Cardiac muscle cell (in vitro differentiated cells and primary cell): ENCODE measurements around the gene GRWD1. TPM values are rescaled to one million over a fixed set of nuclear protein-coding genes. Genes with fewer than 3 reads are reported as not detected.

Source experiments
- DNase-seq, 2 donors: peaks; one replicate each; pipeline versions ENCODE4 v3.0.0 to v3.0.0-alpha.2; 2010 to 2017; ENCODE audit warnings: low read depth in 1 of 2, low spot score in 1 of 2
- H3K27ac ChIP-seq: fragments of 200-600 bp; sonication (generic); 2 replicates; pipeline ENCODE4 v1.5.1; 2016
- H3K27me3 ChIP-seq: fragments of 200-600 bp; sonication (generic); 2 replicates; pipeline ENCODE4 v1.6.0; 2016; ENCODE audit warnings: control low read depth
- H3K36me3 ChIP-seq: fragments of 200-600 bp; sonication (generic); 2 replicates; pipeline ENCODE4 v1.5.1; 2016; ENCODE audit warnings: control low read depth
- H3K4me1 ChIP-seq: fragments of 200-600 bp; sonication (generic); 2 replicates; pipeline ENCODE4 v1.8.1; 2017; ENCODE audit warnings: low read depth, mild to moderate bottlenecking, mixed run types
- H3K4me3 ChIP-seq: fragments of 200-600 bp; sonication (generic); 2 replicates; pipeline ENCODE4 v1.5.1; 2016; ENCODE audit warnings: mild to moderate bottlenecking
- H3K9me3 ChIP-seq: fragments of 200-600 bp; sonication (generic); 2 replicates; pipeline ENCODE4 v1.5.1; 2017; ENCODE audit warnings: low read depth, mild to moderate bottlenecking, control low read depth
- polyA plus RNA-seq: library from polyadenylated mRNA; unstranded; fragments of >200 nt; fragmentation: Nextera tagmentation; extraction: Ambion mirVana; gene quantifications from 2 replicates; pipeline ENCODE4 v1.2.1, GENCODE V29; 2016
- total RNA-seq: library from RNA; depleted of rRNA; stranded (reverse); fragments of >200 nt; gene quantifications from 2 replicates; pipeline ENCODE4 v1.2.3, GENCODE V29; 2016
- TF ChIP-seq, protein P1 (sequence below): IDR thresholded peaks from 2 replicates; pipeline ENCODE4 v1.5.1; 2012; ENCODE audit warnings: low read depth, mild to moderate bottlenecking, low read length

The GRWD1 gene
- total and polyA plus RNA-seq, 2 experiments from 2014 or later, result 24.2 to 38.6 TPM

DNA sequence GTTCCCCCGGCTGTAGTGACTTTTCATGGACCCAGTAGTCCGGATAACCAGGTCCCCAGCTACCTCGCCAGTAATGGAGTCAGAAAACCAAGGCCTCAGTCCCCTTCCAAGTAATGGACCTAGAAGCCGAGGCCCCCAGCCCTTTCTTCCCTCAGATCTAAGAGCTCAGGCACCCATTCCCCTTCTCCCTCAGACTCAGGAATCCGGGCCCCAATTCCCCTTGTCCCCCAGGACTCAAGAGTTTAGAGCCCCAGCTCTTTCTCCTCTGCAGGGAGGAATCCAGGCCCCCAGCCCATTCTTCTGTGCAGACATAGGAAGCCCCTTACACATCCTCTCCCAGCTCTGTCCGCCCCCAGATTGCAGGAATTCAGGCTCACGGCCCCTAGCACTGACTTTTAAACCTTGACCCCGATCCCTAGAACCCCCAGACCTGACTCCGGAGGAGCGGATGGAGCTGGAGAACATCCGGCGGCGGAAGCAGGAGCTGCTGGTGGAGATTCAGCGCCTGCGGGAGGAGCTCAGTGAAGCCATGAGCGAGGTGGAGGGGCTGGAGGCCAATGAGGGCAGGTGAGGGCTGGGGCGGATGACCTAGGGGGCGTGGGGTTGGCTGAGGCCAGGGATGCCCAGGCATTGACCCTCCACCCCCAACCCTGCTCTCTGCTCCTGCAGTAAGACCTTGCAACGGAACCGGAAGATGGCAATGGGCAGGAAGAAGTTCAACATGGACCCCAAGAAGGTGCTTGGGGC is 24.3 kb downstream of the GRWD1 start:
- H3K4me1 ChIP-seq, result peaks cover 5% of the 10 kb centered on the region
- DNase-seq, result no peak
- H3K27me3 ChIP-seq, result no peaks in the 10 kb centered on the region
- TF ChIP-seq, protein P1, sequence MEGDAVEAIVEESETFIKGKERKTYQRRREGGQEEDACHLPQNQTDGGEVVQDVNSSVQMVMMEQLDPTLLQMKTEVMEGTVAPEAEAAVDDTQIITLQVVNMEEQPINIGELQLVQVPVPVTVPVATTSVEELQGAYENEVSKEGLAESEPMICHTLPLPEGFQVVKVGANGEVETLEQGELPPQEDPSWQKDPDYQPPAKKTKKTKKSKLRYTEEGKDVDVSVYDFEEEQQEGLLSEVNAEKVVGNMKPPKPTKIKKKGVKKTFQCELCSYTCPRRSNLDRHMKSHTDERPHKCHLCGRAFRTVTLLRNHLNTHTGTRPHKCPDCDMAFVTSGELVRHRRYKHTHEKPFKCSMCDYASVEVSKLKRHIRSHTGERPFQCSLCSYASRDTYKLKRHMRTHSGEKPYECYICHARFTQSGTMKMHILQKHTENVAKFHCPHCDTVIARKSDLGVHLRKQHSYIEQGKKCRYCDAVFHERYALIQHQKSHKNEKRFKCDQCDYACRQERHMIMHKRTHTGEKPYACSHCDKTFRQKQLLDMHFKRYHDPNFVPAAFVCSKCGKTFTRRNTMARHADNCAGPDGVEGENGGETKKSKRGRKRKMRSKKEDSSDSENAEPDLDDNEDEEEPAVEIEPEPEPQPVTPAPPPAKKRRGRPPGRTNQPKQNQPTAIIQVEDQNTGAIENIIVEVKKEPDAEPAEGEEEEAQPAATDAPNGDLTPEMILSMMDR, result no peak
- peak overlapping the region; percentile 99 for H3K27ac ChIP-seq
- peak overlapping the region; percentile 99 for H3K4me3 ChIP-seq
- no peaks in the 10 kb centered on the region for H3K9me3 ChIP-seq
- H3K36me3 ChIP-seq, result peaks cover 42% of the 10 kb centered on the region

DNA sequence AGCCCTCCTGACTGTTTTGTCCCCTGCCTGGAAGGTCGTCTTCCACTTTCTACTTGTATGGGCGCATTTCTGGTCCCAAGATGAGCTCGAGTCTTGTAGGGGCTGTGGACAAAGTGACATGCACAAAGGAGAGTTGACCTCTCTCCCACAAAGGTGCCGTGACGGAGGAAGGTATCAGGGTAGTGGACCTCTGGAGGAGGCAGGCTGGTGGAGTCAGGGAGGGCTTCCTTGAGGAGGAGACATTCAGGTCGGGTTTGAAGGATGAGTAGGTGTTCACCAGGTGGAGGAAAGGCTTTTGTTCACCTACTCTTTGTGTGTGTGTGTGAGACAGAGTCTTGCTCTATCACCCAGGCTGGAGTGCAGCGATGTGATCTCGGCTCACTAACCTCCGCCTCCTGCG is 25.1 kb downstream of the GRWD1 start:
- TF ChIP-seq, protein P1, result no peak
- H3K4me3 ChIP-seq, result no peak overlapping the region
- DNase-seq, result no peak
- H3K36me3 ChIP-seq, result peaks cover 50% of the 10 kb centered on the region
- no peaks in the 10 kb centered on the region for H3K9me3 ChIP-seq
- no peaks in the 10 kb centered on the region for H3K27me3 ChIP-seq
- no peak overlapping the region for H3K27ac ChIP-seq
- H3K4me1 ChIP-seq, result peaks cover 5% of the 10 kb centered on the region

DNA sequence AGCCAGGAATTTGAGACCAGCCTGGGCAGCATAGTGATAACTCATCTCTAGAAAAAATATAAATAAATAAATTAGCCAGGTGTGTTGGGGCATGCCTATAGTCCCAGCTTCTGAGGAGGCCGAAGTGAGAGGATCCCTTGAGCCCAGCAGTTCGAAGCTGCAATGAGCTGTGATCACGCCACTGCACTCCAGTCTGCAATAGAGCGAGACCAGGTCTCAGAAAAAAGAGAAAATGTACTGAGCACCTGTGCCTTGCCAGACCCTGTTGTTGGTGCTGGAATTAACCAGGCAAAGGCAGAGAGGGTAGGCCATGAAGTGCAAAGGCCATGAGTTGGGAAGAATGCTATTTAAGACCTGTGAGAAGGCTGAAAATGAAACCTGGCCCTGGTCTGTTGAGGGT is 26.1 kb downstream of the GRWD1 start:
- Histone ChIP-seq H3K9me3 (no peaks in the 10 kb centered on the region), H3K4me1 (peaks cover 5% of the 10 kb centered on the region), H3K27ac (no peak overlapping the region), H3K36me3 (peaks cover 58% of the 10 kb centered on the region), H3K4me3 (no peak overlapping the region), H3K27me3 (no peaks in the 10 kb centered on the region)
- DNase-seq, result no peak
- TF ChIP-seq, protein P1, result no peak

GRCh38 chr19:48473161-48473966 is 27.6 kb downstream of the GRWD1 start:
- peaks cover 5% of the 10 kb centered on the region for H3K4me1 ChIP-seq
- H3K27ac ChIP-seq, result no peak overlapping the region
- no peaks in the 10 kb centered on the region for H3K9me3 ChIP-seq
- TF ChIP-seq, protein P1, result no peak
- no peak for DNase-seq
- H3K36me3 ChIP-seq, result peaks cover 68% of the 10 kb centered on the region
- no peak overlapping the region for H3K4me3 ChIP-seq
- no peaks in the 10 kb centered on the region for H3K27me3 ChIP-seq

DNA sequence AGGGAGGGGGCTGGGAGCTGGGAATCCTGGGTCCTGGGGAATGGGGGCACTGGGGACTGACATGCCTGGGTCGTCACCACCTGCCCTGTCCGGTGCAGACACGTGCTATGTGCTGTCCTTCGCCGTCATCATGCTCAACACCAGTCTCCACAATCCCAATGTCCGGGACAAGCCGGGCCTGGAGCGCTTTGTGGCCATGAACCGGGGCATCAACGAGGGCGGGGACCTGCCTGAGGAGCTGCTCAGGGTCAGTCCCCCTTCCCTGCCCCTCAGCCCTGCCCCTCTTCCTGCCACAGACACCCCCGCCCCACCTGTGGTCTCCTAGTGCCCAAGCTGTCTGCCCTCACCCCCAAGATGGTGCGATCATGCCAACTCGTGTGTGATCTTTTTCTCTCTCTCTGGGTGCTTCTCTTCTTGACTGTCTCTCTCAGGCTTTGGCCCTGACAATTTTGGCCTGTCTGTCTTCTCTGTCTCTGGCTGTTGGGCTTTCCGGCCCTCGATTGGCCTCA is 28.4 kb downstream of the GRWD1 start:
- H3K9me3 ChIP-seq, result no peaks in the 10 kb centered on the region
- H3K4me1 ChIP-seq, result peaks cover 5% of the 10 kb centered on the region
- no peak overlapping the region for H3K27ac ChIP-seq
- peaks cover 68% of the 10 kb centered on the region for H3K36me3 ChIP-seq
- no peaks in the 10 kb centered on the region for H3K27me3 ChIP-seq
- no peak for DNase-seq
- no peak overlapping the region for H3K4me3 ChIP-seq
- TF ChIP-seq, protein P1, result no peak
